Endometrial microvascular endothelial cells (primary cell): ENCODE results near the gene PUSL1. TPM values are rescaled to one million over a fixed set of nuclear protein-coding genes. Genes with fewer than 3 reads are reported as not detected.

Experiments used
- in situ Hi-C: cut with HindIII; loops from 2 replicates; pipeline ENCODE4 v1.10.0; 2017; ENCODE audit warnings: low sequenced_read_pairs, low pct_unique_long_range_greater_than_20kb; ENCODE audit errors: inconsistent ontology term
- total RNA-seq: library from RNA; depleted of rRNA; stranded (reverse); fragments of >200 nt; gene quantifications from one replicate; pipeline ENCODE4 v1.2.3, GENCODE V29; 2015; ENCODE audit errors: inconsistent ontology term

The PUSL1 gene
- total RNA-seq, 1 donor from 2014 or later: 21.4 TPM

- in situ Hi-C loops: no loop called here
Measured at GRCh38 chr1:1275836-1276235, 32.6 kb upstream of the PUSL1 start.

- in situ Hi-C loops: no loop called here
Measured at GRCh38 chr1:1278620-1279019, 29.8 kb upstream of the PUSL1 start.

GRCh38 chr1:1279028-1279427 lies 29.4 kb upstream of the PUSL1 start:
- in situ Hi-C loops: no loop called here

GRCh38 chr1:1280782-1281481 lies 27.5 kb upstream of the PUSL1 start:
- in situ Hi-C loops: no loop called here

GRCh38 chr1:1281533-1282321 lies 26.7 kb upstream of the PUSL1 start:
- in situ Hi-C loops: no loop called here

GRCh38 chr1:1282998-1283397 lies 25.4 kb upstream of the PUSL1 start:
- in situ Hi-C loops: no loop called here

- in situ Hi-C loops: no loop called here
Measured at GRCh38 chr1:1283821-1284220, 24.6 kb upstream of the PUSL1 start.

- in situ Hi-C loops: no loop called here
Measured at GRCh38 chr1:1284221-1285101, 23.9 kb upstream of the PUSL1 start.

- in situ Hi-C loops: no loop called here
Measured at GRCh38 chr1:1285102-1285571, 23.3 kb upstream of the PUSL1 start.

- in situ Hi-C loops: no loop called here
Measured at GRCh38 chr1:1285611-1286311, 22.6 kb upstream of the PUSL1 start.

GRCh38 chr1:1286313-1287261 lies 21.8 kb upstream of the PUSL1 start:
- in situ Hi-C loops: no loop called here

- in situ Hi-C loops: no loop called here
Measured at GRCh38 chr1:1287288-1288110, 20.9 kb upstream of the PUSL1 start.

- in situ Hi-C loops: no loop called here
Measured at GRCh38 chr1:1290238-1290731, 18.1 kb upstream of the PUSL1 start.

- in situ Hi-C loops: no loop called here
Measured at GRCh38 chr1:1291023-1291528, 17.3 kb upstream of the PUSL1 start.

GRCh38 chr1:1291548-1292441 lies 16.6 kb upstream of the PUSL1 start:
- in situ Hi-C loops: no loop called here

- in situ Hi-C loops: no loop called here
Measured at GRCh38 chr1:1292442-1292779, 16.0 kb upstream of the PUSL1 start.
